Measurements from ENCODE around the gene ZNF592. TPM values are rescaled to one million over a fixed set of nuclear protein-coding genes. Genes with fewer than 3 reads are reported as not detected.

The ZNF592 gene
- total and polyA plus RNA-seq, 2 donors (not counting 3 experiments of a cell fraction or from before 2014, with no cell fraction given): 12.3 to 21.1 TPM

GRCh38 chr15:84699538-84700191 lies 48.7 kb upstream of the ZNF592 start:
- DNase-seq (ENCODE audit: low read depth, low spot score) (no peak), FAIRE-seq (no peak)
- H2AFZ ChIP-seq (ENCODE audit: low read depth, low read length): no peak overlapping the region
- H3K27ac ChIP-seq (ENCODE audit: insufficient read depth, low read depth, low read length): no peak overlapping the region
- H3K9me1 ChIP-seq (replicated peaks; ENCODE audit: control insufficient read depth, extremely low read depth, insufficient read depth, low read length): no peaks in the 10 kb centered on the region
- no peaks in the 10 kb centered on the region for H3K9me3 ChIP-seq (replicated peaks; ENCODE audit: control insufficient read depth, insufficient read depth, low read length)
- no peak overlapping the region for H3K9ac ChIP-seq (replicated peaks; ENCODE audit: extremely low read depth, insufficient read depth, low read length)
- CTCF ChIA-PET: interaction anchor here (0.6 kb wide), 1 partner anchor 41 kb away, joined by 3 read pairs; the partner anchor contains the start of gene NMB
- no peak for TF ChIP-seq POLR2A (IDR thresholded peaks at IDR 0.05; ENCODE audit: low read depth, low read length)
- TF ChIP-seq JUN (IDR thresholded peaks at IDR 0.05; ENCODE audit: borderline replicate concordance, insufficient read depth, insufficient read length, low read depth): no peak
- TF ChIP-seq, protein P1, sequence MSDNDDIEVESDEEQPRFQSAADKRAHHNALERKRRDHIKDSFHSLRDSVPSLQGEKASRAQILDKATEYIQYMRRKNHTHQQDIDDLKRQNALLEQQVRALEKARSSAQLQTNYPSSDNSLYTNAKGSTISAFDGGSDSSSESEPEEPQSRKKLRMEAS (IDR thresholded peaks at IDR 0.05; ENCODE audit: insufficient read depth, insufficient read length): no peak
- no peak for TF ChIP-seq POLR2AphosphoS5 (IDR thresholded peaks at IDR 0.05; ENCODE audit: insufficient read depth, low read depth, low read length)
- TF ChIP-seq EZH2 (IDR thresholded peaks at IDR 0.05; ENCODE audit: borderline replicate concordance, low read depth, low read length, severe bottlenecking): no peak
- no peak for TF ChIP-seq MYC (IDR thresholded peaks at IDR 0.05; ENCODE audit: low read depth, low read length)
- TF ChIP-seq, protein P2, sequence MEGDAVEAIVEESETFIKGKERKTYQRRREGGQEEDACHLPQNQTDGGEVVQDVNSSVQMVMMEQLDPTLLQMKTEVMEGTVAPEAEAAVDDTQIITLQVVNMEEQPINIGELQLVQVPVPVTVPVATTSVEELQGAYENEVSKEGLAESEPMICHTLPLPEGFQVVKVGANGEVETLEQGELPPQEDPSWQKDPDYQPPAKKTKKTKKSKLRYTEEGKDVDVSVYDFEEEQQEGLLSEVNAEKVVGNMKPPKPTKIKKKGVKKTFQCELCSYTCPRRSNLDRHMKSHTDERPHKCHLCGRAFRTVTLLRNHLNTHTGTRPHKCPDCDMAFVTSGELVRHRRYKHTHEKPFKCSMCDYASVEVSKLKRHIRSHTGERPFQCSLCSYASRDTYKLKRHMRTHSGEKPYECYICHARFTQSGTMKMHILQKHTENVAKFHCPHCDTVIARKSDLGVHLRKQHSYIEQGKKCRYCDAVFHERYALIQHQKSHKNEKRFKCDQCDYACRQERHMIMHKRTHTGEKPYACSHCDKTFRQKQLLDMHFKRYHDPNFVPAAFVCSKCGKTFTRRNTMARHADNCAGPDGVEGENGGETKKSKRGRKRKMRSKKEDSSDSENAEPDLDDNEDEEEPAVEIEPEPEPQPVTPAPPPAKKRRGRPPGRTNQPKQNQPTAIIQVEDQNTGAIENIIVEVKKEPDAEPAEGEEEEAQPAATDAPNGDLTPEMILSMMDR (IDR thresholded peaks at IDR 0.05; ENCODE audit: extremely low read depth in 1 of 2, insufficient read depth in 1 of 2, low read depth in 1 of 2, low read length in 2 of 2): no peak
- TF ChIP-seq FOS (IDR thresholded peaks at IDR 0.05; ENCODE audit: borderline replicate concordance, insufficient read depth, low read length): no peak
- TF ChIP-seq GATA2 (IDR thresholded peaks at IDR 0.05; ENCODE audit: insufficient read depth, insufficient read length, low read depth, low read length): no peak
- BruUV-seq (replicated peaks): no TSS peak
- no peaks in the 10 kb centered on the region for H3K36me3 ChIP-seq (ENCODE audit: control insufficient read depth in 2 of 2, extremely low read depth in 1 of 2, insufficient read depth in 2 of 2, low read length in 2 of 2)
- intact Hi-C loops (cut with micrococcal nuclease): no loop called here
- H3K4me3 ChIP-seq (replicated peaks in 1 of 3; ENCODE audit: insufficient read depth in 1 of 3, low read depth in 1 of 3, low read length in 3 of 3): no peak overlapping the region
- POLR2A ChIA-PET: no interaction called here
- no peaks in the 10 kb centered on the region for H3K27me3 ChIP-seq (ENCODE audit: control insufficient read depth in 2 of 2, insufficient read depth in 2 of 2, low read length in 2 of 2)
- H3K4me2 ChIP-seq (ENCODE audit: insufficient read depth, low read length): no peak overlapping the region
- peaks cover 5% of the 10 kb centered on the region for H4K20me1 ChIP-seq (replicated peaks; ENCODE audit: control insufficient read depth, extremely low read depth, insufficient read depth, low read length)
- no peaks in the 10 kb centered on the region for H3K4me1 ChIP-seq (ENCODE audit: control insufficient read depth, extremely low read depth, insufficient read depth, low read length)
- peaks cover 92% of the 10 kb centered on the region for H3K79me2 ChIP-seq (ENCODE audit: control insufficient read depth, insufficient read depth, low read length)
- dilution Hi-C loops (cut with MboI; ENCODE audit: extremely low pct_ligation_motif_present, low sequenced_read_pairs): no loop called here
